HG02798 (cell line): ENCODE data around the gene LY9.

Experiments used
- ATAC-seq: cut with Tn5 transposase; IDR thresholded peaks from one replicate; pipeline ENCODE4 v1.9.1; 2021; ENCODE audit warnings: mild to moderate bottlenecking; ENCODE audit not compliant: unreplicated experiment, poor library complexity

LY9 gene

DNA sequence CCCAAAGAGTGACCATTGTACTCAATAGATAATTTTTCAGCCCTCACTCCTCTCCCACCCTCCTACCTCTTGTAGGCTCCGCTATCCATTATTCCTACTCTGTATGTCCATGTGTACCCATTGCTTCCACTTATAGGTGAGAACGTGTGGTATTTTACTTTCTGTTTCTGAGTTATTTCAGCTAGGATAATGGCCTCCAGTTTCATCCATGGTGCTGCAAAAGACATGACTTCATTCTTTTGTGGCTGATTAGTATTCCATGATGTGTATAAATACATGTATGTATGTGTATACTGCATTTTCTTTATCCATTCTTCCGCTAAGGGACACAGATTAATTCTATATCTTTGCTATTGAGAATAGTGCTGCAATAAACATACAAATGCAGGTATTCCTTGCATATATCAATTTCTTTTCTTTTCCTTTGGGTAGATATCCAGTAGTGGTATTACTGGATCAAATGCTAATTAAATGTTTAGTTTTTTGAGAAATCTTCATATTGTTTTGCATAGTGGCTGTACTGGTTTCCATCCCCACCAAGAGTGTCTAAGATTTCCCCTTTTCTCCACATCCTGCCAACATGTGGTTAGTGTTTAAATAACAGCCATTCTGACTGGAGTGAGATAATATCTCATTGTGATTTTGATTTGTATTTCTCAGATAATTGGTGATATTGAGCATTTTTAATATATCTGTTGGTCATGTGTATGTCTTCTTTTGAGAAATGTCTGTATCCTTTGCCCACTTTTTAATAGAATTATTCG, 4.9 kb downstream of the LY9 start:
- ATAC-seq = no peak

DNA sequence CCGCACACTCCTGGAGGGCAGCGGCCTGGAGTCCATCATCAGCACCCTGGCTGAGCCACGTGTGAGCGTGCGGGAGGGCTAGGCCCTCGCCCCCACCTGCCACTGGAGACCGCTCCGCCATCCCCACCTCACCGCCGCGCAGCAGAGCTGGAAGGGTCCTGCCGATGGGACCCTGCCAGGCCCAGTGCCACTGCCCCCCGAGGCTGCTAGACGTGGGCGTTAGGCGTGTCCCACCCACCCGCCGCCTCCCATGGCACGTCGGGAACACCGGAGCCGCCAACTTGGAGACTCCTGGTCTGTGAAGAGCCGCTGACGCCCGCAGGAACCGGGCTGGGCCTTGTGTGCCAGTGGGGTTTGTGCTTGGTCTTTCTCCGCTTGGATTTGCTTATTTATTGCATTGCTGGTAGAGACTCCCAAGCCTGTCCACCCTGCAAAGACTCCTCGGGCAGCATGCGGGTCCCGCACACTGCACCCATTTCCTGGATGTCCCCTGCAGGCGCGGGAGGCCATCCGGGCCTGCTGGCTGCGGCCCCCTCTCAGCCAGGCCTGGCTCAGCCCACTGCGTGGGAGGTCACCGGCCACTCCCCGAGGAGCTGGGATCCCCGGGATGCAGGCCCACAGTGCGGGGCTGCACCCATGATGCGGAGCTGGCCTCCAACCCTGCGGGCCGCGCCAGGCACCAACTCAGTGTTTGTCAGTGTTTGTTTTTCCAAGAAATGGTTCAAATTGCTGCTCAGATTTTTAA, 6.0 kb downstream of the LY9 start:
- ATAC-seq = no peak

DNA sequence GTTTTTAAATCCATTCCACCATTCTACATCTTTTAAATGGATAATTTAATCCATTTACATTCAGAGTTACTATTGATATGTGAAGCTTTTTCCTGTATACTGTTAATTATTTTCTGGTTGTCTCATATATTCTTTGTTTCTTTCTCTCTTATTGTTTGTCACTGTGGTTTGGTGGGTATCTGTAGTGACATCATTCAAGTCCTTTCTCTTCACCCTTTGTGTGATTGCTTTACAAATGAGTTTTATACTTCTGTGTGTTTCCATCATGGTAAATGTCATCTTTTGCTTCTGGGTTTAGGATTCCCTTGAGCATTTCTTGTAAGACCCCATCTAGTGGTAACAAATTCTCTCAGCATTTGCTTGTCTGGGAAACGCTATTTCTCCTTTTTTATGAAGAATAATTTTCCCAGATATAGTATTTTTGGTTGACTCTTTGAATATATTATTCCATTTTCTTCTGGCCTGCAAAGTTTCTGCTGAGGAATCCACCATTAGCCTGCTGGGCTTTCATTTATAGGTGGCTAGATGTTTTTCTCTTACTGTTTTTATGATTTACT, 10.2 kb downstream of the LY9 start:
- ATAC-seq = no peak

DNA sequence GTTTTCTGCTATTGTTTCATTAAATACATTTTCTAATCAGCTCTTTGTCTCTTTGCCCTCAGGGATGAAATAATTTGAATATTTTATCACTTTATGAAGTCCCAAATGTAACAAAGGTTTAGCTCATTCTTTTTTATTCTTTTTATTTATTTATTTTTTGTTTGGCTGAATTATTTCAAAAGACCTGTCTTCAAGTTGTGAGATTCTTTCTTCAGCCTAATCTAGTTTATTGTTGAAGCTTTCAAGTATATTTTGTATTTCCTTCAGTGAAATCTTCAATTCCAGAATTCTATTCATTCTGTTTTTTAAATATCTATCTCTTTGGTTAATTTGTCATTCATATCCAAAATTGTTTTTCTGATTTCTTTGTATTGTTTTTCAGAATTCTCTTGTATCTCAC, 10.8 kb downstream of the LY9 start:
- ATAC-seq = no peak

DNA sequence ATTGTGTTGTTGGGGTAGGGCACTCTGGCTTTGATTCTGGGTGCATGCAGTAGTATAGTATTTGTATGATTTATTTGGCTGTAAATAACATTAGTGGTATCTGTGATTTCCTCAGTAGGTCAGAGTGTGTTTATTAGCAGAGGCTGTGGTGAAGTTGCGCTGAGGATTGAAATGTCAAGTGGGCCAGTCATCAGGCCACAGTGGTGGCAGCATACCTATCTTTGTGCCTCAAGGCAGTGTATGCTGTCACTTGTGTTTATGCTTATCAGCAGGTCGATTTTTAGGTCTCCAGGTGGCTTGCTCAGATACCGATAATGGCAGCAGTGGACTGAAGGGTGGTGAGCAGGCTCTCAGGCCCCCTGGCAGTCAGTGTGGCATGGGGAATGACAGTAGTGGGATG, 11.3 kb downstream of the LY9 start:
- no peak for ATAC-seq

DNA sequence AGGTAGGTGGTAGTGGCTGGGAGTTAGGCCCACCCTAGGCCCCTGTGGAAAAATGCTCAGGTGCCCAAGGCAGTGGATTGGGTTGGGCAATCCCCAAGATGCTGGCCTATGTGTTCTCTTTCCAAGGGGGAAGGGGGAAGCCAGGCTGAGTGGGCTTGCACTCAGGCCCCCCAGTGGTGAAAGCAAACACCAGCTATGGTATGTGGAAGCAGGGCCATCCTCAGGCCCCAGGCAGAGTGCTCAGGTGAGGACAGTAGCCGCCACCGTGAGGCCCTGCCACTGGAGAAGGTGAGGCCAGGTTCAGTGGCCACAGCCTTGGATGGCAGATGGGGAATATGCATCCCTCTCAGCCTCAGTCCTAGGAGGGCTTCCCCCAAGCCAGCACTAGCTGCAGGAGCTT, 11.8 kb downstream of the LY9 start:
- no peak for ATAC-seq

DNA sequence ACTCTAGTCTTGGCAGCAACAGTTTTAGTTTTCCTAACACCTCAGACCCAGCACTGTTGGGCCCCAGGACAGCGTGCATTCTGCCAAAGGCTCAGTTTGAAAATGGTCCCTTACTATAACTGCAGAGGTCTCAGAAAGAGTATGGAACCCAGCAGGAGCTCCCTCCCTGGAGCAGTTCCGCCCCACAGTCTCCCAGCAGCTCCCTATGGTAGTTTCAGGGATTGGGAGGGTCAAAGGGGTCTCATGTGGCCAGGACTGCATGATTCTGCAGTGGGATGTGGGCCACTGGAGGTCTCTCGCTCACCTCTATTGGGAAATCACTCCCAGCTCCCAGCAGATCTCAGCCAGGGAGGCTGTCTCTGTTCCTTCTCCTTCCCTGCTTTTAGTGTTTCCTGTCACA, 12.3 kb downstream of the LY9 start:
- ATAC-seq = no peak

DNA sequence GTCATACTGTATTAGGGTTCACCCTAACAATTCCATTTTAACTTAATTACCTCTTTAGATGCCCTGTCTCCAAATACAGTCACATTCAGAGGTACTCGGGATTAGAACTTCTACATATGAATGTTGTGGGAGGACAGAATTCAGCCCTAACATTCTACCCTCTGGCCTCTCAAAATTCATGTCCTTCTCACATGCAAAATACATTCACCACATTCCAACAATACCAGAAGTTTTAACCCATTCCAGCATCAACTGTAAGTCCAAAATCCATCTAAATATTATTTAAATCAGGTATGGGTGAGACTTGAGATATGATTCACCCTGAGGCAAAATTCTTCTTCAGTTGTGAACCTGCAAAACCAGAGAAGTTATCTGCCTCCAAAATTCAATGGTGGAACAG, 14.5 kb downstream of the LY9 start:
- no peak for ATAC-seq

DNA sequence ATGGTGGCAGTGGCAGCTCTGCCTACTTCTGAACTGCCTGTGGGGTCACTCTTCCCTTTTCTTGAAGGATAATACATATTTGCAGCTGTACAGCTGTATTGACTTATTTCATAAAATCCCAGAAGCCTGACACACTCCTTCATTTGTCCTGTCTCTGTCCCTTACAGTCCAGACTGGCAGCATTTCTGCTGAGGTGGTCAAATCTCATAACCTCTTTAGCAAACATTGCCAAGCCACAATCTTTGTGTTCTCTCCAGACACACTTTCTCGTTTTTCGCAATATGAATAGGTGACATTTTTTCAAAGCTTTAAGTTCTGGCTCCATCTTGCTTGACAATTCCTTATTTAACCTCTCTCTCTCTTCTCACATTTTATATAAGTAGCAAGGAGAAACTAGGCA, 15.2 kb downstream of the LY9 start:
- no peak for ATAC-seq

DNA sequence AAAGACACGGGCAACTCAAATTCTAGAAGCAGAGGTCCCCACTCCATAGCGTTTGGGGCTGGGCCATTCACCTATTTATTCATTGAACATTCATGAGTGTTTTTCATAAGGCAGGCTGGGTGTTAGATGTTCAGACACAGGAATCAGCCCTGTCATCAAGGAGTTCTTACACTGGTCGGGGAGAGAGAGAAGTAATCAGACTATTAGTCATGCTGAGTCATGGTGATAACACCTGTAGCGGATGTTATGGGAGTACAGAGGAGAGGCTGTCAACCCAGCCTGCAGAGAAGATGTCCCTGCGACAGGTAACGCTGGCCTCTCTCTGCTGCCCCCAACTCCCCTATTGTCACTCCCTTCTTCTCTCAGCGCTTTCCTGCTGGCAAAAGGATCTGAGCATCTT, 17.2 kb downstream of the LY9 start:
- ATAC-seq = peak; percentile 49

DNA sequence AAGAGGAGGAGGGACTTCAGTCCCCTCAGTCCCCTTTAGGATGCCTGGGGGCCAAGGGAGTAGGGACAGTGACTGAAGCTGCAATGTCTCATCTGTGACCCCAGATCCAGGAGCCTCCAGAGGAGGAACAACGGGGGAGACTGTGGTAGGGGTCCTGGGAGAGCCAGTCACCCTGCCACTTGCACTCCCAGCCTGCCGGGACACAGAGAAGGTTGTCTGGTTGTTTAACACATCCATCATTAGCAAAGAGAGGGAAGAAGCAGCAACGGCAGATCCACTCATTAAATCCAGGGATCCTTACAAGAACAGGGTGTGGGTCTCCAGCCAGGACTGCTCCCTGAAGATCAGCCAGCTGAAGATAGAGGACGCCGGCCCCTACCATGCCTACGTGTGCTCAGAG, 18.3 kb downstream of the LY9 start:
- no peak for ATAC-seq

DNA sequence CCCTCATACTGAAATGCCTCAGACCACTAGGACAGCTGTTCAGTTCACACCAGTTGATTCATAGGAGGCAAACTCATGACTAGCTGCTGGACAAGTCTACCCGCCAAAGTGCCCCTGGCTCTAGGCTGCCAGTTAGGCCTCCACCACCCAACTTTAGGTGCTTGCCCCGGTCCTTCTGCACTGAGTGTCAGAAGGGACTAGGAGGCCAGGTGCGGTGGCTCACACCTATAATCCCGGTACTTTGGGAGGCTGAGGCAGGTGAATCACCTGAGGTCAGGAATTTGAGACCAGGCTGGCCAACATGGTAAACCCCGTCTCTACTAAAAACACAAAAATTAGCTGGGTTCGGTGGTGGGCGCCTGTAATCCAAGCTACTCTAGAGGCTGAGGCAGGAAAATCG, 18.9 kb downstream of the LY9 start:
- no peak for ATAC-seq

DNA sequence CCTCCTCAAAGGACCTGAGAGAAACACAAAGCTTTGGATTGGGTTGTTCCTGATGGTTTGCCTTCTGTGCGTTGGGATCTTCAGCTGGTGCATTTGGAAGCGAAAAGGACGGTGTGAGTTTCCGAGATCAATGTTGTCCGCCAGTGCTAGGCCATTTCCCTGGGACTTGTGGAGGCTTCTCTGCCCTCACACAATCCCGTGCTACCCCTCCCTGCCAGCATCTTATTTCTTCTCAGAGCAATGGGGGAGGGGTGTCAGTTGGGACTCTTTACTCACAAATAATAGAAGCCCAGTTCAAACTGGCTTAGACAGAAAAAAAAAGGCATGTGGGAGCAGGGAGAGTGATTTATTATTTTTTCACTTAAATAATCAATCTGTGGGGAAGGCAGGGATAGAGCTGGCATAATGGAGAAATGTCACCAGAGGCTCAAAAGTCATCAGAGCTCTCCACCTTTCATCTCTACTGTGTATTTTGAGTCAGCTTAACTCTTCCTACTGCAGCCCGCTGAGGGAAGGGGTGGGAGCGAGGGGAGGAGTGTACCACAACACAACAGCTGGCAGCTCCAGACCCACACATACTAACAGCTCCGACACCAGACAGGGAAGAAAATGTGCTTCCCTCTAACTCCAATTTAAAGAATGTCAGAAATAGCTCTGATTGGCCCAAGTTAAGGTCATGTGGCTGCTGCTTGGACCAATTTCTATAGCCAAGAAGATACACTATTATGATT, 22.4 kb downstream of the LY9 start:
- no peak for ATAC-seq

DNA sequence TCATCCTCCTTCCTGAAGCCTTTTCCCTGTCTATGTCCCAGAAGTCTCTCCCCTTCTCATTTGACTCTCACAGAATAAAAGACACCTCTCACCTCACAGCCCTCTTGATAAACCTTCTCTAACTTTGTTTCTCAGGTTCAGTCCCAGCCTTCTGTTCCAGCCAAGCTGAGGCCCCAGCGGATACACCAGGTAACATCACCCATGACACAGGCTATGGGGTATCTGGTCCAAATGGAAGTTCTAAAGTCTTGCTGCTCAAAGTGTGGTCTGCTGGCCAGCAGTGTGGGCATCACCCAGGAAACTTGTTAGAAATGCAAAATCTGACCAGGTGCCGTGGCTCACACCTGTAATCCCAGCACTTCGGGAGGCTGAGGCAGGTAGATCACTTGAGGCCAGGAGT, 23.2 kb downstream of the LY9 start:
- no peak for ATAC-seq

DNA sequence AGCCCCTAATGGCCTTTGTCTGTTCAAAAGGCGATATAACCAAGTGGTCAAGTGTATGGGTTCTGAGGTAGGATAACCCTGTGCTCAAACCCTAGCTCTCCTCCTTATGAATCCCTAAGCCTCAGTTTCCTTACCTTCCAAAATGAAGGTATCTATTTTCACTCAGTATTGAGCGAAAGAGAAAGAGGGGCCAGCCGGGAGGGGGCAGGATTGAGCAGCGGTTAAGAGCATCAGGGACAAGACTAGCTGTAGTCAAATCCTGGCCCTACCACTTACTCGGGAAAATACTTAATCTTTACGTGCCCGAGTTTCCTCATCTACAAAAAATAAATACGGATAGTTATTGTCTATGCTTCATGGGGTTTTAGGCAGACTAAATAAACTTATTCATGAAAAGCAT, 25.7 kb downstream of the LY9 start:
- ATAC-seq = no peak

DNA sequence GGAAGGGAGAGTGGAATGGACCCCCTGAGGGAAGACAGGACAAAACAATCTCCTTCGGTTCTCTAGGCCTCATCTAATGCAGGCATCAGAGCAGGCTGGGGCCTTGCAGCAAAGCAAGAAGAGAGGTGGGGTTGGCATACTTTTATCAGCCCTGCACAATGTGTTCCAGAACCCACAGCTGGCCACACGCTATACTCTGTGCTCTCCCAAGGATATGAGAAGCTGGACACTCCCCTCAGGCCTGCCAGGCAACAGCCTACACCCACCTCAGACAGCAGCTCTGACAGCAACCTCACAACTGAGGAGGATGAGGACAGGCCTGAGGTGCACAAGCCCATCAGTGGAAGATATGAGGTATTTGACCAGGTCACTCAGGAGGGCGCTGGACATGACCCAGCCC, 27.3 kb downstream of the LY9 start:
- no peak for ATAC-seq

DNA sequence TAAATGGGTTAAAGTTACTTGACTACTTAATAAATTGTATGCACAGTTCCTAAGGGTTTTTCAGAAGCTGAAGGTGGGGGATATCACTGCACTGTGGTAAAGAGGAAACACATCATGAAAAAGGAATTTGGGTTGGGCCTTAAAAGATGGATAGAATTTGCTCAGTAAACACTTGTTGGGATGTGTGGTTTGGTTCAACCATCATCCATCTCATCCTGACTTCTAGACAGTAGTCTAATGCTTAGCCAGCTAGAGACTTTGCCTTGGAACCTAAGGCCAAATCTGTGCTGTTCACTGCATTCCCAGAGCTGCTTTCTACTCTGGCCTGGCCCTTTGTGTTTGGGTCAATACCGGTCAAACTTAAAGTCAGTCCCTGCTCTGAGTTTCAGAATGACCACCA, 30.6 kb downstream of the LY9 start:
- ATAC-seq = no peak

DNA sequence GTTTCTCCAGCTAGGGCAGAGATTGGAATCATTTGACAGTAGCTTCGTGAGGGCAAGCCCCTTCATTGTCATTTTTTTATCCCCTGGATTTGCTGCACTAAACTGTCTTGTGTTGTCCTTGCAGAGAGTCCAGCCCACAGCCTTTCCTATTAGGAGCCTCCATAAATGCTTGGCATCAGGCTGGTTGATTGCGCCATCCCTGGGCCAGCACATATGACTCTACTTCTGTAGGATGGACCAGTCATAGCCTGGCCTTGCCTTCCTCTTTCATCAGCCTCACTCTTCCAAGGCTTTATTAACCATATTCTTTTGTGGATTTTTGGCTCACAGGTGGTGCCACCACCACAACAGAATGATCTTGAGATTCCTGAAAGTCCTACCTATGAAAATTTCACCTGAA, 31.4 kb downstream of the LY9 start:
- ATAC-seq = no peak

DNA sequence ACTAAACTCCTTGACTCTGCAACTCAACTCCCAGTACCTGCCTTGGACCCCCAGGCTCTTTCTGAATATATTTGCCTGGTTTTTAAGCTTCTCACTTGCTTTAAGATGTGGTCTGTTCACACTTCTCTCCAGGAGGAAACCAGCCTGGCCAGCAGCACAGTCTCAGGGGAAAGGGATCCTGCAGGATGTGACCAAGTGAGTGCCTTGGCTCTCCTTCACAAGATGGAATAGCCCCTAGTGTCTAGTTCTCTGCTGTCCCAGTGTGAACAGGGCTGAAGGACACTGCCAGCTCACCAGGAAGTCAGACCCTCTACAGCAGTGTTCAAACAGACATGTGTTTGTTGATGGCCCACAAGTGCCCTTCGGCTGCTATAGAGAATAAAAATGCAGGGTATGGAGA, 33.8 kb downstream of the LY9 start:
- no peak for ATAC-seq

DNA sequence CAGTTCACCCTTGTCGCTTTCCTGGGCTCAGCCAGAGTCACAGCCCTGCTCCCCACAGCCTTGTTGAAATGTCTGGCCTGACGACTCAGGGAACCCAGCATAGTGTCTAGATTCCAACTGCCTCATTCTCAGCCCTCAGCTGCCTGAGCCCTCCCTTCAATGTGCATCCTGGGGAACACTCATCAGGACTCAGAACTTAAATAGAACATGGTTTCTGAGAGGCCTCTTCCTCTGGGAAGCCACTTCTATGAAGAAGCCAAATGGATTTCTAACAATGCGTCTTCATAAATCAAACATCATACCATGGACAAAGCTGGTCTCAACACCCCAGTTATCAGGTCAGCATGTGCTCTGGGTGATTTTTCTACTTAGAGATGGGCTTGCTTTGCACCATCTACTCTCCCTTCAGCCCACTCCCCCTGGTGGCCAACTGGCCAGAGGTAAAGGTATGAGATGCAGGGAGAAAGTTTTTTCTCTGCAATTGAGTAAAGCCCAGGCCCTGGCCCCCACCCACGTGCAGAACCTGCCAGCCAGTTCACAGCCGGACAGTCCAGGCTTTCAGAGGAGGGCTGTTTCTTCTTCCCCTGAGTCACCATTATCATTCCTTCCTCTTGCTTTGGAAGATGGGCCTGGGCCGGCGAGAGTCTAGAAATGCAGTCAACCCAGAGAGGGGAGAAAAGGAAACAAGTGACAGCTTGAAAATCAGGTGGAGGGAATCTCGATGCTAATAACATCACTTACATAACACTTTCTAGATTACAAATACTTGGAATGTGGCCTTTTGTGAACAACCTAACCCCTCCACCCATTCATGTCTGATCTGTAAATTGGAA, 34.6 kb downstream of the LY9 start:
- ATAC-seq = no peak
